Colon (tissue), 2 donors: ENCODE data around the gene SH3BP4.

ENCODE experiments used
- FAIRE-seq: peaks from 2 replicates; lab custom pipeline; 2012; peaks lifted over from hg19 to GRCh38; lab: Jason Lieb, UNC
- donor health status: control.
- donor health status: control.

Gene SH3BP4

GRCh38 chr2:235092433-235093223, 140.8 kb downstream of the SH3BP4 start:
- no peak for FAIRE-seq

- FAIRE-seq, result no peak
Observed at GRCh38 chr2:235094457-235094856, 142.6 kb downstream of the SH3BP4 start.

GRCh38 chr2:235095569-235095968, 143.8 kb downstream of the SH3BP4 start:
- FAIRE-seq, result no peak

DNA sequence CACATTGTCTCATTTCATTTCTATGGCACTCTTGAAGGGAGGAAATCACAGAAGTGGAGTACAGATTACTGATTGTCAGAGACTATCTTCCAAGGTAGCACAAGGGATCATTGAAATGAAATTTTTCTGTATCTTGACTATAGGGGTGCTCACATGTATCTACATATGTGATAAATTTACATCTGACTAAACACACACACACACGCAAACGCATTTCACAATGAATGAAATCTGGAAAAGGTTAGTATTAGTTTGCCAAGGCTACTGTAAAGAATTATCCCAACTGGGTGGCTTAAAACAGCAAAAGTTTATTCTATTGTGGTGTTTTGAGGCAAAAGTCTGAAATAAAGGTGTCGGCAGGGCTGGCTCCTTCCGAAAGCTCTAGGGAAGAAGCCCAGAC, 144.6 kb downstream of the SH3BP4 start:
- FAIRE-seq, result no peak

GRCh38 chr2:235097196-235097595, 145.4 kb downstream of the SH3BP4 start:
- FAIRE-seq, result no peak

GRCh38 chr2:235098269-235098668, 146.5 kb downstream of the SH3BP4 start:
- no peak for FAIRE-seq

GRCh38 chr2:235098736-235099494, 147.1 kb downstream of the SH3BP4 start:
- no peak for FAIRE-seq

DNA sequence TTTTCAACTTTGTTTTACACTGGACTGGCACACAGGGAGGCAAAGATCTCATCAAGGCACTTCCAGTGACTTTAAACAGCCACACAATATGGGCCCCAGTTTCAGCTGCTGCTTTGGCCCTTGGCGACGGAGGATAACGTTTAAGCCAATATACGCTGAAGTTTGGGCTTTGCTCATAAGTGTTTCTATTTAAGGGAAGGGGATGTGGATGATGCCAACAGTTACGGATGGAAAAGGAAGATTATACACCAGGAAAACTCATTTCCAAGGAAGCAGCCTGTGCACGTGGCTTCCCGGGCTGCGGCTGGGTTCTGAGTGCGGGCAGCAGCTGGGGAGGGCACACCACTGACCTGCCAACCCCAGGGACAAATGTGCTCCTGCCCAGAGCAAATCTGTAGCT, 151.1 kb downstream of the SH3BP4 start:
- no peak for FAIRE-seq
